GM03348 (cell line): ENCODE measurements around the gene ZNF438.
"Not testable (repeated sequence)": the region's sequence is repeated elsewhere in the genome, so short reads cannot be mapped to it uniquely, and the experiment has no call there.

ENCODE experiments used
- DNase-seq: peaks from one replicate; pipeline ENCODE4 v3.0.0; 2012; ENCODE audit warnings: low spot score

ZNF438 gene

GRCh38 chr10:31051703-31052102 lies 20.0 kb upstream of the ZNF438 start:
- no peak for DNase-seq

- DNase-seq: no peak
Observed at GRCh38 chr10:31042670-31043069, 11.0 kb upstream of the ZNF438 start.

GRCh38 chr10:31041011-31041410 lies 9.3 kb upstream of the ZNF438 start:
- DNase-seq: no peak

- not testable (repeated sequence) for DNase-seq
Observed at GRCh38 chr10:31039006-31039405, 7.3 kb upstream of the ZNF438 start.

GRCh38 chr10:31037749-31038148 lies 6.1 kb upstream of the ZNF438 start:
- DNase-seq: no peak

GRCh38 chr10:31036209-31036608 lies 4.5 kb upstream of the ZNF438 start:
- no peak for DNase-seq

- DNase-seq: no peak
Observed at GRCh38 chr10:31035266-31035798, 3.7 kb upstream of the ZNF438 start.

- DNase-seq: peak; percentile 73
Observed at GRCh38 chr10:31034098-31034909, 2.6 kb upstream of the ZNF438 start.

- DNase-seq: no peak
Observed at GRCh38 chr10:31033147-31033546, 1.5 kb upstream of the ZNF438 start.

GRCh38 chr10:31032258-31033132 lies 830 bp upstream of the ZNF438 start:
- peak; percentile 97 for DNase-seq

- DNase-seq: no peak
Observed at GRCh38 chr10:31031205-31031557, 484 bp downstream of the ZNF438 start.

GRCh38 chr10:31030800-31031199 lies 865 bp downstream of the ZNF438 start:
- DNase-seq: no peak

- no peak for DNase-seq
Observed at GRCh38 chr10:31030260-31030659, 1.4 kb downstream of the ZNF438 start.

GRCh38 chr10:31028081-31028480 lies 3.6 kb downstream of the ZNF438 start:
- no peak for DNase-seq

- DNase-seq: not testable (repeated sequence)
Observed at GRCh38 chr10:31026279-31026678, 5.4 kb downstream of the ZNF438 start.

GRCh38 chr10:31025142-31025541 lies 6.5 kb downstream of the ZNF438 start:
- DNase-seq: no peak

- DNase-seq: no peak
Observed at GRCh38 chr10:31023558-31023957, 8.1 kb downstream of the ZNF438 start.

GRCh38 chr10:31020209-31020608 lies 11.5 kb downstream of the ZNF438 start:
- no peak for DNase-seq

- no peak for DNase-seq
Observed at GRCh38 chr10:31018962-31019361, 12.7 kb downstream of the ZNF438 start.

GRCh38 chr10:31018356-31018750 lies 13.3 kb downstream of the ZNF438 start:
- no peak for DNase-seq

- no peak for DNase-seq
Observed at GRCh38 chr10:31017534-31018355, 13.9 kb downstream of the ZNF438 start.
